Esophagus mucosa (tissue), 1 donor: Measurements from ENCODE around the gene HUWE1. TPM values are rescaled to one million over a fixed set of nuclear protein-coding genes. Genes with fewer than 3 reads are reported as not detected.
"Not testable (repeated sequence)": the region's sequence is repeated elsewhere in the genome, so short reads cannot be mapped to it uniquely, and the experiment has no call there.

Experiments
- ATAC-seq: fragments of 200-7000 bp; cut with Tn5 transposase; one replicate; pipeline ENCODE4 v1.9.1; 2020
- total RNA-seq: library from RNA; stranded (reverse); gene quantifications from one replicate; pipeline ENCODE4 v1.2.4, GENCODE V29; 2023
- donor health status: DM: yes; HTN: yes; CAD: no.

Gene HUWE1
- 136 TPM for total RNA-seq

GRCh38 chrX:53686151-53686885 lies at the start of gene HUWE1:
Gene HUWE1 (minus strand): TSS chrX:53686719. CDS start chrX:53654107, 32,612 bp downstream.
- ATAC-seq = peak; percentile 44

- ATAC-seq = no peak
These were observed 46.3 kb upstream of the HUWE1 start for GRCh38 chrX:53732797-53733196.

- no peak for ATAC-seq
These were observed 43.2 kb upstream of the HUWE1 start for GRCh38 chrX:53729751-53730150.

- ATAC-seq = no peak
These were observed 42.0 kb upstream of the HUWE1 start for GRCh38 chrX:53728506-53728905.

- no peak for ATAC-seq
These were observed 38.4 kb upstream of the HUWE1 start for GRCh38 chrX:53724872-53725271.

- no peak for ATAC-seq
These were observed 36.9 kb upstream of the HUWE1 start for GRCh38 chrX:53723381-53723780.

- ATAC-seq = not testable (repeated sequence)
These were observed 35.1 kb upstream of the HUWE1 start for GRCh38 chrX:53721610-53722009.

GRCh38 chrX:53719666-53720065 lies 33.1 kb upstream of the HUWE1 start:
- not testable (repeated sequence) for ATAC-seq

- ATAC-seq = peak; percentile 24
These were observed 31.6 kb upstream of the HUWE1 start for GRCh38 chrX:53718073-53718472.

GRCh38 chrX:53717205-53717604 lies 30.7 kb upstream of the HUWE1 start:
- ATAC-seq = no peak

- ATAC-seq = peak; percentile 11
These were observed 30.0 kb upstream of the HUWE1 start for GRCh38 chrX:53716328-53717088.

GRCh38 chrX:53715346-53715924 lies 28.9 kb upstream of the HUWE1 start:
- ATAC-seq = no peak

- peak; percentile 81 for ATAC-seq
These were observed 28.2 kb upstream of the HUWE1 start for GRCh38 chrX:53714580-53715345.

- ATAC-seq = no peak
These were observed 27.6 kb upstream of the HUWE1 start for GRCh38 chrX:53713987-53714579.

GRCh38 chrX:53711436-53711835 lies 24.9 kb upstream of the HUWE1 start:
- ATAC-seq = no peak

- no peak for ATAC-seq
These were observed 18.3 kb upstream of the HUWE1 start for GRCh38 chrX:53704854-53705253.

GRCh38 chrX:53704294-53704693 lies 17.8 kb upstream of the HUWE1 start:
- no peak for ATAC-seq

- ATAC-seq = peak; percentile 50
These were observed 9.5 kb upstream of the HUWE1 start for GRCh38 chrX:53695946-53696549.

- ATAC-seq = no peak
These were observed 8.1 kb upstream of the HUWE1 start for GRCh38 chrX:53694642-53695041.

GRCh38 chrX:53688300-53688699 lies 1.8 kb upstream of the HUWE1 start:
- ATAC-seq = no peak

- ATAC-seq = no peak
These were observed 808 bp downstream of the HUWE1 start for GRCh38 chrX:53685711-53686110.
